Thoracic aorta (tissue), 2 donors: ENCODE measurements around the gene EXOC3L4. TPM values are rescaled to one million over a fixed set of nuclear protein-coding genes. Genes with fewer than 3 reads are reported as not detected.

ENCODE experiments used
- ATAC-seq: fragments of 150-250 bp; one replicate; pipeline ENCODE4 v1.8.0; 2017; ENCODE audit warnings: low read depth; ENCODE audit not compliant: insufficient number of reproducible peaks, low FRiP score
- DNase-seq: peaks from one replicate; pipeline ENCODE4 v3.0.0-alpha.2; 2020; ENCODE audit warnings: low spot score
- H3K27ac ChIP-seq, 2 donors: fragments of 200-600 bp; sonication (generic); 1 replicate in 1 of 2; 2 replicates in 1 of 2; pipeline ENCODE4 v1.5.1; 2016; ENCODE audit warnings: mild to moderate bottlenecking in 2 of 2, moderate library complexity in 2 of 2
- H3K27me3 ChIP-seq: fragments of 200-600 bp; sonication (generic); replicated peaks from 2 replicates; pipeline ENCODE4 v1.6.0; 2016; ENCODE audit warnings: mild to moderate bottlenecking; ENCODE audit not compliant: insufficient read depth
- H3K36me3 ChIP-seq: fragments of 200-600 bp; sonication (generic); one replicate; pipeline ENCODE4 v1.5.1; 2016
- H3K4me1 ChIP-seq, 2 donors: fragments of 200-600 bp; sonication (generic); 1 replicate in 1 of 2; 2 replicates in 1 of 2; pipeline versions ENCODE4 v1.5.1 to v1.6.0; 2016; ENCODE audit warnings: low read depth in 2 of 2, mild to moderate bottlenecking in 1 of 2; ENCODE audit not compliant: control insufficient read depth in 1 of 2
- H3K4me3 ChIP-seq: fragments of 200-600 bp; sonication (generic); 2 replicates; pipeline ENCODE4 v1.5.1; 2016; ENCODE audit warnings: mild to moderate bottlenecking
- H3K9me3 ChIP-seq: fragments of 200-600 bp; sonication (generic); 2 replicates; pipeline ENCODE4 v1.5.1; 2016
- CTCF ChIP-seq: fragments of 200-600 bp; sonication (generic); IDR thresholded peaks from one replicate; pipeline ENCODE4 v1.5.1; 2019; ENCODE audit warnings: antibody characterized with exemption
- total RNA-seq, 2 donors: library from RNA; depleted of rRNA; stranded (reverse); fragments of >200 nt; gene quantifications; one replicate each; pipeline versions ENCODE4 v1.1.0 to v1.2.3, GENCODE V29; 2016

Gene EXOC3L4
- total RNA-seq, 2 donors from 2014 or later = not detected

- H3K27ac ChIP-seq = no peak overlapping the region
- no peaks in the 10 kb centered on the region for H3K9me3 ChIP-seq
- peaks cover 0 to 10% of the 10 kb centered on the region in 2 donors for H3K4me1 ChIP-seq
- DNase-seq (no peak), ATAC-seq (no peak)
- no peaks in the 10 kb centered on the region for H3K36me3 ChIP-seq
- H3K27me3 ChIP-seq = no peaks in the 10 kb centered on the region
- no peak overlapping the region for H3K4me3 ChIP-seq
- no peak for TF ChIP-seq CTCF
Observed at GRCh38 chr14:103156651-103157378, 62.3 kb downstream of the EXOC3L4 start.

- no peaks in the 10 kb centered on the region for H3K36me3 ChIP-seq
- DNase-seq (no peak), ATAC-seq (no peak)
- H3K9me3 ChIP-seq = no peaks in the 10 kb centered on the region
- no peak overlapping the region for H3K4me3 ChIP-seq
- H3K27me3 ChIP-seq = no peaks in the 10 kb centered on the region
- no peak overlapping the region for H3K27ac ChIP-seq
- peaks cover 0 to 10% of the 10 kb centered on the region in 2 donors for H3K4me1 ChIP-seq
- TF ChIP-seq CTCF = no peak
Observed at GRCh38 chr14:103157969-103158368, 63.4 kb downstream of the EXOC3L4 start.

- Histone ChIP-seq H3K4me1 (peaks cover 0 to 10% of the 10 kb centered on the region in 2 donors), H3K9me3 (no peaks in the 10 kb centered on the region), H3K27ac (no peak overlapping the region), H3K4me3 (no peak overlapping the region), H3K27me3 (no peaks in the 10 kb centered on the region), H3K36me3 (no peaks in the 10 kb centered on the region)
- TF ChIP-seq CTCF = no peak
- DNase-seq (no peak), ATAC-seq (no peak)
Observed at GRCh38 chr14:103158688-103159087, 64.2 kb downstream of the EXOC3L4 start.

Other genes with a start within 250 kb of the EXOC3L4 start
- gene AMN, start 172.1 kb upstream of the EXOC3L4 start, total RNA-seq = 1 to 10 TPM in 1 of 2 donors, not detected in 1; 2.4 TPM
- gene CDC42BPB, start 37.2 kb upstream of the EXOC3L4 start, total RNA-seq = 100 to 1,000 TPM; 121 to 133 TPM
- not detected for gene LBHD2, start 10.5 kb upstream of the EXOC3L4 start, total RNA-seq
- 100 to 1,000 TPM; 135 to 228 TPM for gene TNFAIP2, start 28.7 kb downstream of the EXOC3L4 start, total RNA-seq
- 100 to 1,000 TPM in 1 of 2 donors, 10 to 100 TPM in 1; 89.2 to 373 TPM for gene EIF5, start 239.5 kb downstream of the EXOC3L4 start, total RNA-seq